NB4 (cell line): Measurements from ENCODE around the gene CNTNAP4.

ENCODE experiments used
- DNase-seq: peaks from one replicate; pipeline ENCODE4 v3.0.0; 2010; ENCODE audit warnings: low read depth
- H3K4me3 ChIP-seq: one replicate; pipeline ENCODE4 v1.5.1; 2011; ENCODE audit warnings: mild to moderate bottlenecking, low read depth, low read length, moderate library complexity
- MYC ChIP-seq: IDR thresholded peaks from 2 replicates; pipeline ENCODE4 v1.6.1; 2011; ENCODE audit warnings: low read depth, low read length
- POLR2A ChIP-seq: IDR thresholded peaks from 2 replicates; pipeline ENCODE4 v1.6.1; 2011; ENCODE audit warnings: mild to moderate bottlenecking; ENCODE audit not compliant: insufficient read length; ENCODE audit errors: extremely low read depth
- TF ChIP-seq, protein P1 (sequence below): IDR thresholded peaks from one replicate; pipeline ENCODE4 v1.5.1; 2012; ENCODE audit warnings: low read depth, low read length
- TF ChIP-seq, protein P2 (sequence below): IDR thresholded peaks from 2 replicates; pipeline ENCODE4 v1.6.1; 2011; ENCODE audit warnings: low read depth, low read length

Gene CNTNAP4

DNA sequence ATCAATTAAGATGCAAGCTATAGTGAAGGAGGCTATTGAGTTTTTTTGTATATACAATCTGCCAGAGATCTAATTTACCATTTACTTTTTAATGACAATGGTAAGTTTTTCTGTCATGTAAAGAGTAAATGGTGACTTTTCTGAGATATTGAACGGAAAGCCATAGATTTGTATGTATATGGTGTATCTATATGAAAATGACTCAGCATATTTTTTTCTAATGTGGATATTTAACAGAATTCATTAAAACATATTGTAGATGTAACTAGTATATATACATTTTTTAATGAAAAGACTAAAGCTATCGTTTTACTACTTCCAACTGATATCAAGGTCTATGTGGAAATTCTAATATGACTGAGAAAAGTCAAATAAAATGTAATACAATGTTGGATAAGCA, 34.1 kb downstream of the CNTNAP4 start:
- no peak for DNase-seq
- TF ChIP-seq, protein P1, sequence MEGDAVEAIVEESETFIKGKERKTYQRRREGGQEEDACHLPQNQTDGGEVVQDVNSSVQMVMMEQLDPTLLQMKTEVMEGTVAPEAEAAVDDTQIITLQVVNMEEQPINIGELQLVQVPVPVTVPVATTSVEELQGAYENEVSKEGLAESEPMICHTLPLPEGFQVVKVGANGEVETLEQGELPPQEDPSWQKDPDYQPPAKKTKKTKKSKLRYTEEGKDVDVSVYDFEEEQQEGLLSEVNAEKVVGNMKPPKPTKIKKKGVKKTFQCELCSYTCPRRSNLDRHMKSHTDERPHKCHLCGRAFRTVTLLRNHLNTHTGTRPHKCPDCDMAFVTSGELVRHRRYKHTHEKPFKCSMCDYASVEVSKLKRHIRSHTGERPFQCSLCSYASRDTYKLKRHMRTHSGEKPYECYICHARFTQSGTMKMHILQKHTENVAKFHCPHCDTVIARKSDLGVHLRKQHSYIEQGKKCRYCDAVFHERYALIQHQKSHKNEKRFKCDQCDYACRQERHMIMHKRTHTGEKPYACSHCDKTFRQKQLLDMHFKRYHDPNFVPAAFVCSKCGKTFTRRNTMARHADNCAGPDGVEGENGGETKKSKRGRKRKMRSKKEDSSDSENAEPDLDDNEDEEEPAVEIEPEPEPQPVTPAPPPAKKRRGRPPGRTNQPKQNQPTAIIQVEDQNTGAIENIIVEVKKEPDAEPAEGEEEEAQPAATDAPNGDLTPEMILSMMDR = no peak
- no peak for TF ChIP-seq MYC
- TF ChIP-seq, protein P2, sequence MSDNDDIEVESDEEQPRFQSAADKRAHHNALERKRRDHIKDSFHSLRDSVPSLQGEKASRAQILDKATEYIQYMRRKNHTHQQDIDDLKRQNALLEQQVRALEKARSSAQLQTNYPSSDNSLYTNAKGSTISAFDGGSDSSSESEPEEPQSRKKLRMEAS = no peak
- no peak for TF ChIP-seq POLR2A
- no peak overlapping the region for H3K4me3 ChIP-seq

DNA sequence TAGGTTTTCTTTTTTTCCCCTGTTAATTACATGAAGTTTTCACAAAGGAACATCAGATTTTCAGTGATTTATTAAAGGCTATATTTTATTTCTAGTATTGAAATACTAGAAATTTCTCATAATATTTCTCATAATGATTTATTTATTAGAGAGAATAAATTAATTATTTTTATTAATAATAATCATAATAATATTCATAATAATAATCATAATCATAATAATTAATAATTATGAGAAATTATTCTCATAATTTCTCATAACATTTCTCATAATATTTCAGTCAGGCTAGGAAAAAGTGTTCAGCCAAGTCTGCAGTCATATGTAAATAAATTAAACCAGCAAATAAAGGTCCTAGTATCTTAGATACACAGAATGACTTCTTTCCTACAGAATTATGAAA, 41.4 kb downstream of the CNTNAP4 start:
- TF ChIP-seq, protein P2 = no peak
- TF ChIP-seq, protein P1 = no peak
- no peak for TF ChIP-seq MYC
- no peak for TF ChIP-seq POLR2A
- no peak for DNase-seq
- H3K4me3 ChIP-seq = no peak overlapping the region

DNA sequence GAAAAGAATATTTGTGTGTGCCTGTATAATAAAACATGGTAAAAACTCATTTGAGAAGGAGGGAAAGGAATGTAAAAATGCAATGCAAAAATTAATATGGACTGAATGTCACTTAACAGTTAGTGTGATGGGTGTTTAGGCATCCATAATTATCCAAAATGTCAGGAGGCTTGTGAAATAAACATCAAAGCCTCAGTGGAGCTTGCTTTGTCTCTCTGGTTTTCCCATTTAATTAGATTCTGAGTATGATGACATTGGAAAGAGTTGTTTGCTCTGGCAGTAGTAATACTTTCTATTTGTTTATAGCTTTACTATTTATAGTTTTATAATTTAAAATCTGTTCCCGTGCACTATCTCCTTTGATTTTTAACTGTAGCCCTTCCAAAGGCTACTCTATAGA, 51.9 kb downstream of the CNTNAP4 start:
- TF ChIP-seq POLR2A (no peak), MYC (no peak)
- TF ChIP-seq, protein P1 = no peak
- TF ChIP-seq, protein P2 = no peak
- no peak for DNase-seq
- no peak overlapping the region for H3K4me3 ChIP-seq

GRCh38 chr16:76335180-76335974, 58.2 kb downstream of the CNTNAP4 start:
- DNase-seq = no peak
- TF ChIP-seq, protein P2 = no peak
- TF ChIP-seq POLR2A = no peak
- TF ChIP-seq MYC = no peak
- H3K4me3 ChIP-seq = no peak overlapping the region

GRCh38 chr16:76336112-76336511, 58.9 kb downstream of the CNTNAP4 start:
- no peak overlapping the region for H3K4me3 ChIP-seq
- no peak for DNase-seq

DNA sequence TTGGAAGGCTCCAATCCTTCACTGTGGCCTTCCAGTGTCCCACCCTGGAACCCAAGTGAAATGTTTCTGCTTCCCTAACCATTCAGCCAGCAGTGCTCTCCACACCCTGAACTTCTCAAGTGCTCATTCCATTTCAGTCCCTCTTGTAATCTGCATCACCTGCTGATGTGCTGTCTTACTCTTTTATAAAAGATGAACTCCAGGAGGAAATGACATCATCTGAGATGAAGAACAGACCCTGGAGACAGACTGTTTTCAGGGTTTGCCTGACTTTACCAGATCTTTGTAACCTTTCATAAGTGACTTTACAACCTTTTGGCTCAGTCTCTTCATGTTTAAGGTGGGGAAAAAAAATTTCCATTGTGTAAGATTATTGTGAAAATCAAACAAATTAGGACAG, 61.3 kb downstream of the CNTNAP4 start:
- TF ChIP-seq, protein P2 = no peak
- TF ChIP-seq POLR2A (no peak), MYC (no peak)
- TF ChIP-seq, protein P1 = no peak
- H3K4me3 ChIP-seq = no peak overlapping the region
- DNase-seq = no peak

More at GRCh38 chr16:76336112-76336511, 58.9 kb downstream of the CNTNAP4 start:
- TF ChIP-seq MYC (no peak), POLR2A (no peak)

DNA sequence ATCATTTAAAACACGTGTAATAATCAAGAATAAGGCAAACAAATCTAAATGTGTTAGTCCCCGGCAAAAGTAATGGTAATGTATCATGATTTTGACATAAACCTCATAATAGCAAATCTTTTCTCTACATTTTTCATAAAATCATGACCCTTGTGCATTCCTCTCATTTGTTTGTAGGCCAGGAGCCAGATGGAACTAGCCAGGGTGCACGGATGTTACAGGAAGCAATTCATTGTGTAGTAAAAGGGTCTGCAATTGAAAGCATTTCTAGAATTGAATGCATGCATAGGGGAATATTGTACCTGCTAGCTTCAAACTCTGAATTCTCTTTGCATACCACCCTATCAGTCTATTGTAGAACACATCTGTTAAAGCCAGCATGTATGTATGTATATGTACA, 66.6 kb downstream of the CNTNAP4 start:
- no peak overlapping the region for H3K4me3 ChIP-seq
- TF ChIP-seq, protein P2 = no peak
- TF ChIP-seq POLR2A = no peak
- TF ChIP-seq MYC = no peak
- TF ChIP-seq, protein P1 = no peak
- DNase-seq = no peak
